Glutamatergic neuron (in vitro differentiated cells): Measurements from ENCODE around the gene ANP32E. TPM values are rescaled to one million over a fixed set of nuclear protein-coding genes. Genes with fewer than 3 reads are reported as not detected.
"Not testable (repeated sequence)": the region's sequence is repeated elsewhere in the genome, so short reads cannot be mapped to it uniquely, and the experiment has no call there.

ENCODE experiments used
- DNase-seq: peaks from one replicate; pipeline ENCODE4 v3.0.0; 2022
- H3K27ac Mint-ChIP-seq: one replicate; pipeline ENCODE4 v1.8.0; 2020; ENCODE audit warnings: mild to moderate bottlenecking, mixed read lengths, inconsistent platforms; ENCODE audit not compliant: unreplicated experiment
- H3K27me3 Mint-ChIP-seq: one replicate; pipeline ENCODE4 v1.8.0; 2020; ENCODE audit warnings: mild to moderate bottlenecking, moderate library complexity, mixed read lengths, inconsistent platforms; ENCODE audit not compliant: unreplicated experiment
- H3K36me3 Mint-ChIP-seq: one replicate; pipeline ENCODE4 v1.8.0; 2020; ENCODE audit warnings: mild to moderate bottlenecking, mixed read lengths, inconsistent platforms; ENCODE audit not compliant: unreplicated experiment
- H3K4me1 Mint-ChIP-seq: one replicate; pipeline ENCODE4 v1.8.0; 2020; ENCODE audit warnings: mild to moderate bottlenecking, low read depth, mixed read lengths, inconsistent platforms; ENCODE audit not compliant: unreplicated experiment
- H3K4me3 Mint-ChIP-seq: one replicate; pipeline ENCODE4 v1.8.0; 2020; ENCODE audit warnings: mild to moderate bottlenecking, mixed read lengths, inconsistent platforms; ENCODE audit not compliant: unreplicated experiment
- H3K9me3 Mint-ChIP-seq: one replicate; pipeline ENCODE4 v1.8.0; 2020; ENCODE audit warnings: mild to moderate bottlenecking, moderate library complexity, mixed read lengths, inconsistent platforms; ENCODE audit not compliant: unreplicated experiment
- CTCF ChIP-seq: fragments of 200-600 bp; sonication (generic); IDR thresholded peaks from one replicate; pipeline ENCODE4 v1.5.0; 2021; ENCODE audit not compliant: partially characterized antibody, unreplicated experiment
- total RNA-seq: library from RNA; stranded (reverse); fragmentation: NEBNext Ultra II Directional; extraction: Animal tissue kit (Norgen Biotek cat#: 25700); gene quantifications from one replicate; pipeline ENCODE4 v1.2.1, GENCODE V29; 2021; ENCODE audit not compliant: unreplicated experiment

Gene ANP32E
- total RNA-seq, 1 donor from 2014 or later: 24.3 TPM

- no peaks in the 10 kb centered on the region for H3K36me3 Mint-ChIP-seq
- H3K27me3 Mint-ChIP-seq: peaks cover 5% of the 10 kb centered on the region
- peak overlapping the region; percentile 76 for H3K27ac Mint-ChIP-seq
- DNase-seq: peak; percentile 73
- peak overlapping the region; percentile 97 for H3K4me3 Mint-ChIP-seq
- H3K9me3 Mint-ChIP-seq: no peaks in the 10 kb centered on the region
- H3K4me1 Mint-ChIP-seq: peaks cover 8% of the 10 kb centered on the region
- TF ChIP-seq CTCF: no peak
Measured at GRCh38 chr1:150234566-150235293, 1.2 kb downstream of the ANP32E start.

- no peak for TF ChIP-seq CTCF
- peaks cover 5% of the 10 kb centered on the region for H3K27me3 Mint-ChIP-seq
- H3K36me3 Mint-ChIP-seq: no peaks in the 10 kb centered on the region
- H3K27ac Mint-ChIP-seq: peak overlapping the region; percentile 76
- peaks cover 8% of the 10 kb centered on the region for H3K4me1 Mint-ChIP-seq
- H3K4me3 Mint-ChIP-seq: peak overlapping the region; percentile 97
- DNase-seq: no peak
- no peaks in the 10 kb centered on the region for H3K9me3 Mint-ChIP-seq
Measured at GRCh38 chr1:150234309-150234565, 1.7 kb downstream of the ANP32E start.

GRCh38 chr1:150233359-150234308 is 2.3 kb downstream of the ANP32E start:
- Mint-ChIP-seq H3K4me3 (peak overlapping the region; percentile 97), H3K27ac (peak overlapping the region; percentile 54), H3K27me3 (peaks cover 5% of the 10 kb centered on the region), H3K4me1 (peaks cover 8% of the 10 kb centered on the region), H3K9me3 (no peaks in the 10 kb centered on the region), H3K36me3 (no peaks in the 10 kb centered on the region)
- no peak for TF ChIP-seq CTCF
- no peak for DNase-seq

GRCh38 chr1:150232921-150233320 is 3.0 kb downstream of the ANP32E start:
- not testable (repeated sequence) for H3K9me3 Mint-ChIP-seq

GRCh38 chr1:150228246-150228645 is 7.7 kb downstream of the ANP32E start:
- H3K27me3 Mint-ChIP-seq, H3K9me3 Mint-ChIP-seq, H3K4me3 Mint-ChIP-seq, H3K36me3 Mint-ChIP-seq, H3K4me1 Mint-ChIP-seq, H3K27ac Mint-ChIP-seq, DNase-seq: not testable (repeated sequence)

More at GRCh38 chr1:150232921-150233320, 3.0 kb downstream of the ANP32E start:
- H3K36me3 Mint-ChIP-seq, H3K27ac Mint-ChIP-seq, H3K27me3 Mint-ChIP-seq, H3K4me3 Mint-ChIP-seq, H3K4me1 Mint-ChIP-seq, DNase-seq: not testable (repeated sequence)

- no peak for TF ChIP-seq CTCF
- no peaks in the 10 kb centered on the region for H3K36me3 Mint-ChIP-seq
- no peak overlapping the region for H3K27ac Mint-ChIP-seq
- no peak for DNase-seq
- no peaks in the 10 kb centered on the region for H3K4me1 Mint-ChIP-seq
- no peak overlapping the region for H3K4me3 Mint-ChIP-seq
- peaks cover 2% of the 10 kb centered on the region for H3K27me3 Mint-ChIP-seq
- H3K9me3 Mint-ChIP-seq: no peaks in the 10 kb centered on the region
Measured at GRCh38 chr1:150227228-150227627, 8.7 kb downstream of the ANP32E start.
